ENCODE measurements around the gene CCM2.

DNA sequence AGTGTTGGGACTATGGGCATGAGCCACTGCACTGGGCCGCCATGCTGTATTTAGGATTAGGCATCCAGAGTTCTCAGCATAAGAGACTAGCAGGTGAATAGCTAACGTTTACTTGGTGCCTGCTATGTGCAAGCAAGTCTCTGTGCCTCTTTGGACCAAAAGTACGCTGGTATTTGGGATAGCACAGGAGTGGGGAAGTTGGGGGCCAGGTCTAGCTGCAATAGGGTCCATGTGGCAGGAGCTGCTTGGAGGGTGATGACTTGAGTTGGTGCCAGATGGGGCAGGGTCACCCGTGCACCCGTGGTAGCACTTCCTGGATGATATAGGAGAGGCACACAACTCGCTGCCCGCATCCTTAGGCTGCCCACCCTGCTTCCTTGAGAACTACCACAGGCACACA is 66.4 kb downstream of the CCM2 start:
- no peak for TF ChIP-seq ZNF274 (IDR thresholded peaks at IDR 0.05; ENCODE audit: low read depth, low read length)
- TF ChIP-seq YY1 (IDR thresholded peaks at IDR 0.05; ENCODE audit: insufficient read depth, insufficient read length), result no peak

All from NT2/D1 (cell line).